Cardiac muscle cell (in vitro differentiated cells and primary cell): ENCODE data around the gene TNS4. TPM values are rescaled to one million over a fixed set of nuclear protein-coding genes. Genes with fewer than 3 reads are reported as not detected.
A peak's percentile ranks its signal among the peaks of the same experiment; 100 is the strongest.

Source experiments
- DNase-seq, 2 donors: peaks; one replicate each; pipeline versions ENCODE4 v3.0.0 to v3.0.0-alpha.2; 2010 to 2017; ENCODE audit warnings: low read depth in 1 of 2, low spot score in 1 of 2
- H3K27ac ChIP-seq: fragments of 200-600 bp; sonication (generic); 2 replicates; pipeline ENCODE4 v1.5.1; 2016
- H3K27me3 ChIP-seq: fragments of 200-600 bp; sonication (generic); 2 replicates; pipeline ENCODE4 v1.6.0; 2016; ENCODE audit warnings: control low read depth
- H3K36me3 ChIP-seq: fragments of 200-600 bp; sonication (generic); 2 replicates; pipeline ENCODE4 v1.5.1; 2016; ENCODE audit warnings: control low read depth
- H3K4me1 ChIP-seq: fragments of 200-600 bp; sonication (generic); 2 replicates; pipeline ENCODE4 v1.8.1; 2017; ENCODE audit warnings: low read depth, mild to moderate bottlenecking, mixed run types
- H3K4me3 ChIP-seq: fragments of 200-600 bp; sonication (generic); 2 replicates; pipeline ENCODE4 v1.5.1; 2016; ENCODE audit warnings: mild to moderate bottlenecking
- H3K9me3 ChIP-seq: fragments of 200-600 bp; sonication (generic); 2 replicates; pipeline ENCODE4 v1.5.1; 2017; ENCODE audit warnings: low read depth, mild to moderate bottlenecking, control low read depth
- polyA plus RNA-seq: library from polyadenylated mRNA; unstranded; fragments of >200 nt; fragmentation: Nextera tagmentation; extraction: Ambion mirVana; gene quantifications from 2 replicates; pipeline ENCODE4 v1.2.1, GENCODE V29; 2016
- total RNA-seq: library from RNA; depleted of rRNA; stranded (reverse); fragments of >200 nt; gene quantifications from 2 replicates; pipeline ENCODE4 v1.2.3, GENCODE V29; 2016
- TF ChIP-seq, protein P1 (sequence below): IDR thresholded peaks from 2 replicates; pipeline ENCODE4 v1.5.1; 2012; ENCODE audit warnings: low read depth, mild to moderate bottlenecking, low read length

Gene TNS4
- total and polyA plus RNA-seq, 2 experiments from 2014 or later, result not detected

- no peak overlapping the region for H3K4me3 ChIP-seq
- TF ChIP-seq, protein P1, sequence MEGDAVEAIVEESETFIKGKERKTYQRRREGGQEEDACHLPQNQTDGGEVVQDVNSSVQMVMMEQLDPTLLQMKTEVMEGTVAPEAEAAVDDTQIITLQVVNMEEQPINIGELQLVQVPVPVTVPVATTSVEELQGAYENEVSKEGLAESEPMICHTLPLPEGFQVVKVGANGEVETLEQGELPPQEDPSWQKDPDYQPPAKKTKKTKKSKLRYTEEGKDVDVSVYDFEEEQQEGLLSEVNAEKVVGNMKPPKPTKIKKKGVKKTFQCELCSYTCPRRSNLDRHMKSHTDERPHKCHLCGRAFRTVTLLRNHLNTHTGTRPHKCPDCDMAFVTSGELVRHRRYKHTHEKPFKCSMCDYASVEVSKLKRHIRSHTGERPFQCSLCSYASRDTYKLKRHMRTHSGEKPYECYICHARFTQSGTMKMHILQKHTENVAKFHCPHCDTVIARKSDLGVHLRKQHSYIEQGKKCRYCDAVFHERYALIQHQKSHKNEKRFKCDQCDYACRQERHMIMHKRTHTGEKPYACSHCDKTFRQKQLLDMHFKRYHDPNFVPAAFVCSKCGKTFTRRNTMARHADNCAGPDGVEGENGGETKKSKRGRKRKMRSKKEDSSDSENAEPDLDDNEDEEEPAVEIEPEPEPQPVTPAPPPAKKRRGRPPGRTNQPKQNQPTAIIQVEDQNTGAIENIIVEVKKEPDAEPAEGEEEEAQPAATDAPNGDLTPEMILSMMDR, result no peak
- no peak overlapping the region for H3K27ac ChIP-seq
- H3K27me3 ChIP-seq, result no peaks in the 10 kb centered on the region
- H3K9me3 ChIP-seq, result no peaks in the 10 kb centered on the region
- H3K4me1 ChIP-seq, result peaks cover 15% of the 10 kb centered on the region
- no peak for DNase-seq
- H3K36me3 ChIP-seq, result no peaks in the 10 kb centered on the region
These were observed 23.6 kb downstream of the TNS4 start for GRCh38 chr17:40477796-40478195.

DNA sequence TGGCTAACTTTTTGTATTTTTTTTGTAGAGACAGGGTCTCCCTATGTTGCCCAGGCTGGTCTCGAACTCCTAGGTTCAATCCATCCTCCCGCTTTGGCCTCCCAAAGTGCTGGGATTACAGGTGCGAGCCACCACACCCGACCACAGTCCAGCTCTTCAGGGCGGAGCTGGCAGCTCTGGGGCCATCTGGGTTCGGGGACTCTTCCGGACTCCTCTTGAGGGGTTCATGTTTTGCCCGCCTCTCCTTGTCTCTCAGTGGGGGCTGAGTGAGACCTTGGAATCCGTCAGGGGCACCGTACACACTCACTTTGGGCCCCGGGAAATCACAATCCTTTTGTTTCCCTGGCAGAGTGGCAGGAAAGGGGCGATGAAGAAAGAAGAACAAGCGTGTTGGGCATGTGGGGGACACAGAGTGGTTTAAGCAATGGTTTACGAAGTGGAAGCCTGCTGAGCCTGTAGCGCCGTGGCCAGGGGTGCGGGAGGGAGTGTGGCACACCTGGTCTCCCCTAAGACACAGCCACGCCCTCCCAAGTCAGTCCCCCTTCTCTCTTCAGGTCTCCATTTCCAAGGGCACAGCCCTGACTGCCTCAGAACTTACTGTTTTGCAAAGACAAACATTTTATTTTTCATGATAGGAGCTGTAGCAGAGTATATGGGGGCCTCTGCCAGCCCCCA is 26.1 kb downstream of the TNS4 start:
- no peak for DNase-seq
- Histone ChIP-seq H3K36me3 (no peaks in the 10 kb centered on the region), H3K27ac (peak overlapping the region; percentile 84), H3K4me1 (peaks cover 19% of the 10 kb centered on the region), H3K27me3 (no peaks in the 10 kb centered on the region), H3K9me3 (no peaks in the 10 kb centered on the region), H3K4me3 (no peak overlapping the region)
- TF ChIP-seq, protein P1, result no peak

DNA sequence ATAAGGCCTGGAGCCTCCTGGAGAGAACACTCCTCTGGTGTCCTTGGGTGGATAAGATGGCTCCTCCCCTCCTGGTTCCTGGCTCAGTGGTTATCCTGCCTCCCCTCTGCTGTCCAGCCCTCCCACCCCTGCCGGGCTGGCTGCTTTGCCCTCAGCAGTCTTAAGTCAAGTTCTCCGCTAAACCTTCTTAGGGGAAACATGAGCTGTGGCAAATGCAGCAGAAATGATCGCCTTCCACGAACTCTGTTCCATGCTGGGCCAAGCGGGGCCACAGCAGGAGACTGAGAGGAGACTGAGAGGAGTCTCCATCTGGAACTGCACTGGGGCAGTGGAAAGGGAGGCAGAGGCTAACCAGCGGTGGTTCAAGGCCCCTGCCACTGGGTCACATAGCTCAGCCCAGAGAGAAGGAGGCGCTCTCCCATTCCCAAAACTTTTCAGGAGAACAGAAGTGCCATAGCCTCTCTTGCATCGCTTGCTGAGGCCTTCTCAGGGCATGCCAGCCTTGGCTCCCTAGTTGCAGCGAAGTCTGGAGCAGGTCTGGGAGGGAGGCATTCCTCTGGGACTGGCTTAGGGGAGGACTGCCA is 26.9 kb downstream of the TNS4 start:
- DNase-seq, result peak in 1 of 2 donors; percentile 45
- peaks cover 19% of the 10 kb centered on the region for H3K4me1 ChIP-seq
- no peaks in the 10 kb centered on the region for H3K36me3 ChIP-seq
- TF ChIP-seq, protein P1, result no peak
- H3K9me3 ChIP-seq, result no peaks in the 10 kb centered on the region
- H3K27me3 ChIP-seq, result no peaks in the 10 kb centered on the region
- H3K27ac ChIP-seq, result peak overlapping the region; percentile 8
- no peak overlapping the region for H3K4me3 ChIP-seq

- H3K27me3 ChIP-seq, result no peaks in the 10 kb centered on the region
- DNase-seq, result no peak
- no peaks in the 10 kb centered on the region for H3K36me3 ChIP-seq
- no peak overlapping the region for H3K4me3 ChIP-seq
- H3K4me1 ChIP-seq, result peaks cover 19% of the 10 kb centered on the region
- H3K9me3 ChIP-seq, result no peaks in the 10 kb centered on the region
- TF ChIP-seq, protein P1, result no peak
- no peak overlapping the region for H3K27ac ChIP-seq
These were observed 27.7 kb downstream of the TNS4 start for GRCh38 chr17:40473573-40474365.

GRCh38 chr17:40472733-40473452 is 28.5 kb downstream of the TNS4 start:
- Histone ChIP-seq H3K36me3 (no peaks in the 10 kb centered on the region), H3K4me1 (peaks cover 19% of the 10 kb centered on the region), H3K27me3 (no peaks in the 10 kb centered on the region), H3K4me3 (no peak overlapping the region), H3K9me3 (no peaks in the 10 kb centered on the region), H3K27ac (no peak overlapping the region)
- TF ChIP-seq, protein P1, result no peak
- no peak for DNase-seq
